GM12878 (cell line): Measurements from ENCODE around the gene MYO15B. TPM values are rescaled to one million over a fixed set of nuclear protein-coding genes. Genes with fewer than 3 reads are reported as not detected.

ENCODE experiments used
- ATAC-seq: fragments of 200-7000 bp; cut with Tn5 transposase; 3 replicates; pipeline ENCODE4 v1.9.1; 2020; ENCODE audit warnings: mild to moderate bottlenecking, moderate library complexity
- BruUV-seq: library from RNA; stranded (reverse); fragments of 400-500 nt; replicated peaks from 2 replicates; lab custom pipeline; 2021; lab: Mats Ljungman, UMichigan
- CTCF ChIA-PET: fragments of 300-600 bp; sonication (Branson Sonifier 250); formaldehyde crosslinking; extraction: SDS; loops from one replicate; lab custom pipeline; 2021; ENCODE audit warnings: inconsistent platforms; lab: Yijun Ruan, JAX
- POLR2A ChIA-PET: fragments of 350-600 bp; formaldehyde crosslinking; extraction: SDS; loops from one replicate; lab custom pipeline; 2021; ENCODE audit warnings: inconsistent platforms; lab: Charles Lee
- RAD21 ChIA-PET: fragments of 300-600 bp; sonication (Branson Sonifier 250); formaldehyde crosslinking; loops from one replicate; lab custom pipeline; 2023; ENCODE audit warnings: antibody characterized with exemption; ENCODE audit not compliant: unreplicated experiment; lab: Charles Lee
- SMC1A ChIA-PET: fragments of 300-600 bp; sonication (Branson Sonifier 250); formaldehyde crosslinking; loops from one replicate; lab custom pipeline; 2023; ENCODE audit not compliant: unreplicated experiment, uncharacterized antibody; lab: Charles Lee
- DNase-seq: peaks from one replicate; pipeline ENCODE4 v3.0.0-alpha.2; 2011; ENCODE audit warnings: low read depth, low spot score
- FAIRE-seq: peaks from 3 replicates; lab custom pipeline; 2011; peaks lifted over from hg19 to GRCh38; lab: Jason Lieb, UNC
- H2AFZ ChIP-seq: 2 replicates; pipeline ENCODE4 v1.6.0; 2011; ENCODE audit warnings: low read depth, low read length, control low read depth; ENCODE audit not compliant: control insufficient read depth
- H3K27ac ChIP-seq: 2 replicates; pipeline ENCODE4 v1.5.1; 2011; ENCODE audit warnings: control low read depth; ENCODE audit not compliant: control insufficient read depth, insufficient read depth
- H3K27me3 ChIP-seq, 2 experiments: replicated peaks in 1 of 2; 2 replicates each; pipeline versions ENCODE4 v1.6.0 to v1.6.1; 2011; ENCODE audit warnings: low read length in 1 of 2; ENCODE audit not compliant: control insufficient read depth in 2 of 2, insufficient read depth in 2 of 2
- H3K36me3 ChIP-seq, 2 experiments: 2 replicates each; pipeline ENCODE4 v1.5.1; 2011; ENCODE audit warnings: low read length in 1 of 2; ENCODE audit not compliant: control insufficient read depth in 2 of 2, insufficient read depth in 2 of 2
- H3K4me1 ChIP-seq: 2 replicates; pipeline ENCODE4 v1.6.1; 2011; ENCODE audit warnings: mild to moderate bottlenecking, low read length, moderate library complexity, mixed read lengths; ENCODE audit not compliant: control insufficient read depth, insufficient read depth
- H3K4me2 ChIP-seq: 2 replicates; pipeline ENCODE4 v1.6.0; 2011; ENCODE audit warnings: control low read depth; ENCODE audit not compliant: control insufficient read depth, insufficient read depth
- H3K4me3 ChIP-seq: fragments of 200-600 bp; sonication (generic); 2 replicates; pipeline ENCODE4 v1.5.1; 2016
- H3K79me2 ChIP-seq: 2 replicates; pipeline ENCODE4 v1.6.0; 2011; ENCODE audit warnings: low read length; ENCODE audit not compliant: control insufficient read depth, insufficient read depth
- H3K9ac ChIP-seq: 2 replicates; pipeline ENCODE4 v1.8.0; 2011; ENCODE audit warnings: low read length, control low read depth, mixed read lengths; ENCODE audit not compliant: control insufficient read depth, insufficient read depth
- H3K9me3 ChIP-seq: replicated peaks from 3 replicates; pipeline ENCODE4 v1.5.1; 2011; ENCODE audit warnings: mild to moderate bottlenecking, low read length; ENCODE audit not compliant: control insufficient read depth, insufficient read depth
- H4K20me1 ChIP-seq: 2 replicates; pipeline ENCODE4 v1.6.0; 2011; ENCODE audit not compliant: control insufficient read depth, insufficient read depth
- CEBPB ChIP-seq, 2 experiments: fragments of 150-350 bp in 1 of 2; IDR thresholded peaks; 2 replicates each; pipeline ENCODE4 v1.6.1; 2012 to 2014; ENCODE audit warnings: low read depth in 2 of 2, low read length in 2 of 2, borderline replicate concordance in 1 of 2, inconsistent platforms in 1 of 2
- NFIC ChIP-seq: IDR thresholded peaks from 2 replicates; pipeline ENCODE4 v1.6.1; 2012; ENCODE audit warnings: low read depth, mild to moderate bottlenecking, inconsistent platforms, low read length, moderate library complexity
- NR2C2 ChIP-seq: IDR thresholded peaks from 2 replicates; pipeline ENCODE4 v1.6.1; 2011; ENCODE audit warnings: borderline replicate concordance, low read depth; ENCODE audit not compliant: control insufficient read depth, insufficient read length
- RAD51 ChIP-seq: fragments of 450-650 bp; IDR thresholded peaks from 2 replicates; pipeline ENCODE4 v1.6.1; 2016; ENCODE audit warnings: moderate library complexity, mild to moderate bottlenecking, inconsistent platforms
- RB1 ChIP-seq: fragments of 450-650 bp; formaldehyde crosslinking; IDR thresholded peaks from 2 replicates; pipeline ENCODE4 v1.6.1; 2017; ENCODE audit warnings: mild to moderate bottlenecking, borderline replicate concordance
- RFX5 ChIP-seq: IDR thresholded peaks from 2 replicates; pipeline ENCODE4 v1.6.1; 2011; ENCODE audit warnings: low read depth, low read length, improper control_type of control experiment
- WGBS: methylation state at CpG from one replicate; pipeline ENCODE4 v1.1.6; 2016; ENCODE audit warnings: low lambda C conversion rate; ENCODE audit not compliant: insufficient replicate concordance, insufficient coverage; ENCODE audit errors: missing lambda C conversion rate; 5-methylcytosine and 5-hydroxymethylcytosine counted together
- in situ Hi-C: fragments of 300-500 bp; cut with MboI; formaldehyde crosslinking; loops from 9 replicates; pipeline ENCODE4 v1.14.3; 2018; ENCODE audit warnings: mixed read lengths
- intact Hi-C: fragments of 100-400 bp; cut with micrococcal nuclease; formaldehyde crosslinking; loops from one replicate; pipeline ENCODE4 v1.14.2; 2022; ENCODE audit not compliant: unreplicated experiment
- polyA plus RNA-seq, 11 experiments: library from polyadenylated mRNA; depleted of rRNA in 4 of 11; unstranded in 6 of 11; stranded (reverse) in 5 of 11; fragments of >200 nt; fragmentation: Nextera tagmentation in 4 of 11; fragmentation: Illumina TruSeq in 1 of 11; extraction: Ambion mirVana in 4 of 11; extraction: Trizol in 1 of 11; gene quantifications; 1 replicate in 1 of 11; 2 replicates in 10 of 11; pipeline versions ENCODE4 v1.2.1 to v1.2.3, GENCODE V29; 2011 to 2016; ENCODE audit warnings: inconsistent platforms in 2 of 11, missing spikeins in 2 of 11, low read depth in 1 of 11
- total RNA-seq, 4 experiments: library from RNA; depleted of rRNA in 3 of 4; stranded (reverse); fragments of >200 nt in 3 of 4; fragmentation: Illumina TruSeq in 1 of 4; extraction: Trizol in 1 of 4; gene quantifications; 2 replicates each; pipeline versions ENCODE4 v1.2.1 to v1.2.3, GENCODE V29; 2013 to 2021
- TF ChIP-seq, protein P1 (sequence below): IDR thresholded peaks from 2 replicates; pipeline ENCODE4 v1.6.1; 2012; ENCODE audit warnings: low read depth, low read length, improper control_type of control experiment

MYO15B gene
- total and polyA plus RNA-seq, 10 of the 15 experiments (the other 5 are each of a cell fraction or from before 2014, with no cell fraction given) = 0.67 to 15.4 (median 2.3) TPM; not detected in 1

DNA sequence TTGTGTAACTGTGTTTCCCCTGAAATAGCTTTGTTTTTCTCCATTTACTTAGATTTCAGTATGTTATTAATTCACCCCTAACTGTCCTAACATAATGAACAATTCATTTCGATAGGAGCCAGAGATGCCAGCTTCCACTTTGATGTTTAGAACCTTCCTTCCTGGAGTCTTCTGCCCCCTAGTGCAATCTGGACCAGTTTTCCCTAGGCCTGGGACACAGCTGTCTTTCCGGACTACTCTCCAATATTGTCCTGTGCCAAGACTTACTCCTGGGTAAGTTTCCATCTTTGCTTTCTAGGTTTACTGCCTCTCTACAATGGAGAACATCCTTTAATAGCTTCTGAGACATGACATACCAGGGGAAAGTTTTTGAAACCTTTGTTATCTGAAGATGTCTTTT lies 66.6 kb downstream of the MYO15B start:
- ATAC-seq = no peak
- ChIA-PET CTCF (interaction anchor here (0.8 to 19.5 kb wide), 17 partner anchors 9 to 222 kb away, joined by 3 to 349 read pairs (median 4); partner anchors contain the start of genes RECQL5 and SMIM5), RAD21 (interaction anchor here (0.7 to 5.6 kb wide), 5 partner anchors 9 to 94 kb away, joined by 3 to 30 read pairs (median 6); partner anchors contain the start of gene SMIM5), SMC1A (interaction anchor here (0.7 to 4.7 kb wide), 9 partner anchors 9 to 115 kb away, joined by 3 to 32 read pairs (median 4); partner anchors contain the start of gene SMIM5), POLR2A (interaction anchor here (0.6 to 2.8 kb wide), 5 partner anchors 9 to 225 kb away, joined by 4 to 8 read pairs (median 5); partner anchors contain the start of genes RECQL5, SAP30BP and SMIM5)
- Histone ChIP-seq H2AFZ (no peak overlapping the region), H3K27me3 (no peaks in the 10 kb centered on the region), H3K9me3 (no peaks in the 10 kb centered on the region), H3K27ac (no peak overlapping the region), H4K20me1 (no peaks in the 10 kb centered on the region), H3K9ac (no peak overlapping the region), H3K79me2 (no peaks in the 10 kb centered on the region), H3K4me3 (no peak overlapping the region), H3K4me1 (peaks cover 5% of the 10 kb centered on the region; the same call in 1 of the 2 replicates), H3K36me3 (peaks cover 3 to 6% of the 10 kb centered on the region in 2 experiments; a peak in 3 of 4 replicates), H3K4me2 (no peak overlapping the region)
- in situ Hi-C loops (no loop called here), intact Hi-C loops (no loop called here)
- 75% methylated on average over 2 of the region's 2 CpGs for WGBS
- no peak for FAIRE-seq
- BruUV-seq = no TSS peak
- no peak for TF ChIP-seq NFIC
- TF ChIP-seq RAD51 = no peak
- TF ChIP-seq, protein P1, sequence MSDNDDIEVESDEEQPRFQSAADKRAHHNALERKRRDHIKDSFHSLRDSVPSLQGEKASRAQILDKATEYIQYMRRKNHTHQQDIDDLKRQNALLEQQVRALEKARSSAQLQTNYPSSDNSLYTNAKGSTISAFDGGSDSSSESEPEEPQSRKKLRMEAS = no peak
- no peak for TF ChIP-seq RB1
- TF ChIP-seq RFX5 = no peak
- no peak for TF ChIP-seq CEBPB (IDR thresholded peaks at IDR 0.05; ENCODE audit: borderline replicate concordance in 1 of 2, low read depth in 2 of 2, low read length in 2 of 2)
- no peak for TF ChIP-seq NR2C2
- DNase-seq = no peak
